HG02763 (cell line): ENCODE data around the gene SAE1.

Source experiments
- ATAC-seq: cut with Tn5 transposase; IDR thresholded peaks from one replicate; pipeline ENCODE4 v1.9.1; 2021; ENCODE audit warnings: mild to moderate bottlenecking, moderate library complexity; ENCODE audit not compliant: unreplicated experiment

The SAE1 gene

GRCh38 chr19:47210180-47210490, 79.5 kb downstream of the SAE1 start:
- ATAC-seq, result no peak

GRCh38 chr19:47210689-47211316, 80.2 kb downstream of the SAE1 start:
- no peak for ATAC-seq

- ATAC-seq, result no peak
Observed at GRCh38 chr19:47215581-47215980, 84.9 kb downstream of the SAE1 start.

- ATAC-seq, result no peak
Observed at GRCh38 chr19:47221080-47221841, 90.6 kb downstream of the SAE1 start.

GRCh38 chr19:47221890-47222289, 91.3 kb downstream of the SAE1 start:
- no peak for ATAC-seq

GRCh38 chr19:47225746-47226425, 95.3 kb downstream of the SAE1 start:
- peak; percentile 36 for ATAC-seq

- ATAC-seq, result peak; percentile 9
Observed at GRCh38 chr19:47226426-47227351, 96.1 kb downstream of the SAE1 start.

- no peak for ATAC-seq
Observed at GRCh38 chr19:47227352-47228167, 96.9 kb downstream of the SAE1 start.

- ATAC-seq, result no peak
Observed at GRCh38 chr19:47228168-47228936, 97.7 kb downstream of the SAE1 start.

GRCh38 chr19:47228937-47229675, 98.5 kb downstream of the SAE1 start:
- no peak for ATAC-seq

- no peak for ATAC-seq
Observed at GRCh38 chr19:47229676-47230053, 99.0 kb downstream of the SAE1 start.

- peak; percentile 17 for ATAC-seq
Observed at GRCh38 chr19:47230054-47230920, 99.7 kb downstream of the SAE1 start.

GRCh38 chr19:47230921-47231214, 100.2 kb downstream of the SAE1 start, which contains the start of gene BBC3:
Gene BBC3, minus strand, starts transcription at chr19:47231199. Its CDS starts 2,768 bp downstream, at chr19:47228431.
- ATAC-seq, result no peak

- peak; percentile 33 for ATAC-seq
Observed at GRCh38 chr19:47231215-47232054, 100.8 kb downstream of the SAE1 start.

GRCh38 chr19:47232422-47233211, 102.0 kb downstream of the SAE1 start:
- no peak for ATAC-seq

GRCh38 chr19:47236072-47236675, 105.5 kb downstream of the SAE1 start:
- no peak for ATAC-seq
